ENCODE measurements around the gene ADGRA3.

DNA sequence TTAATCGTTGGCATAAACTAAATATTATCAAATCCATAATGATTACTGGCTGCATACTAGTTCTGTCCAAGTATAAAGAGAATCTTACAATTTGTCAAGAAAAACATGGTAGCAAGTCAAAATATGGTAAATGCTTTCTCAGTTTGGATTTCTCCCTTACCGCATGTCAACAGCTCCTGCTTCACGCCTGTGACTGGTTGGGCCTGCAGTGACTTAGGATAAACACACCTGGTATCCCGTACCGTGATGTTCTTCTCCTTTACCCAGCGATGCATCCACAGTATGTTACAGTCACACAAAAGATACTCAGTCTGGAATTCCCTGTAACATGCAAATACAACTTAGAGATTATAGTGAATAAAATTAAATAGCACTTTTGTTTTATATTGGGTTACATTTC is 71.1 kb downstream of the ADGRA3 start:
- TF ChIP-seq ZNF830 (tag by site-specific recombination; IDR thresholded peaks at IDR 0.05; ENCODE audit: low read depth): no peak
- TF ChIP-seq, protein P1, sequence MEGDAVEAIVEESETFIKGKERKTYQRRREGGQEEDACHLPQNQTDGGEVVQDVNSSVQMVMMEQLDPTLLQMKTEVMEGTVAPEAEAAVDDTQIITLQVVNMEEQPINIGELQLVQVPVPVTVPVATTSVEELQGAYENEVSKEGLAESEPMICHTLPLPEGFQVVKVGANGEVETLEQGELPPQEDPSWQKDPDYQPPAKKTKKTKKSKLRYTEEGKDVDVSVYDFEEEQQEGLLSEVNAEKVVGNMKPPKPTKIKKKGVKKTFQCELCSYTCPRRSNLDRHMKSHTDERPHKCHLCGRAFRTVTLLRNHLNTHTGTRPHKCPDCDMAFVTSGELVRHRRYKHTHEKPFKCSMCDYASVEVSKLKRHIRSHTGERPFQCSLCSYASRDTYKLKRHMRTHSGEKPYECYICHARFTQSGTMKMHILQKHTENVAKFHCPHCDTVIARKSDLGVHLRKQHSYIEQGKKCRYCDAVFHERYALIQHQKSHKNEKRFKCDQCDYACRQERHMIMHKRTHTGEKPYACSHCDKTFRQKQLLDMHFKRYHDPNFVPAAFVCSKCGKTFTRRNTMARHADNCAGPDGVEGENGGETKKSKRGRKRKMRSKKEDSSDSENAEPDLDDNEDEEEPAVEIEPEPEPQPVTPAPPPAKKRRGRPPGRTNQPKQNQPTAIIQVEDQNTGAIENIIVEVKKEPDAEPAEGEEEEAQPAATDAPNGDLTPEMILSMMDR (tag by site-specific recombination; IDR thresholded peaks at IDR 0.05): no peak
- TF ChIP-seq PRDM1 (tag by site-specific recombination; IDR thresholded peaks at IDR 0.05): no peak

Measured in HEK293 (cell line).